Measurements from ENCODE around the gene BSND.

Gene BSND

DNA sequence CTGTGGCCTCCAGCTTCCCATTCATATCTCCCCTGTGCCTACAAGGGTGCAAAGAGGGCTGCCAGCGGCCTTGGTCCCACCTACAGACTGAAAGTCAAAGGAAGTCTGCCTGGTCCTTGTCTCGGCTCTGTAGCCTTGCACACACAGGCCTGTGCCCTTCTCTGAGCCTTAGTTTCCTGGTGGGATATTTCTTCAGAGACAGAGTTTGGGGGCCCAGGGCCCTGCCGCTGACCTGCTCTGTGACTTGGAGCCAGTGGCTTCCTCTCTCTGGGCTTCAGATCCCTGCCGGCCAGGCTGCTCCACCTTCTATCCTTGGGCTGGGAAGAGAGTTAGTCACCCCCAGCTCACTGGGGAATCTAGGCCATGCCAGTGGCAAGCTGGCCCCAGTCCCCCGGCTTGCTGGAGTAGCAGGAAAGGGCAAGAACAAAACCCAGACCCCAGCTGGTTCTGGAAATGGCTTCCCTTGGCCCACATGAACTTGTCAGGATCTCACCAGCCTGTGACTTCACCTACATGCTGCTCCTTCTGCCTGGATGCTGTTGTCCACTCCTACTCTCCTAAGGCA lies 19.3 kb upstream of the BSND start (continued):
- TF ChIP-seq, protein P1, sequence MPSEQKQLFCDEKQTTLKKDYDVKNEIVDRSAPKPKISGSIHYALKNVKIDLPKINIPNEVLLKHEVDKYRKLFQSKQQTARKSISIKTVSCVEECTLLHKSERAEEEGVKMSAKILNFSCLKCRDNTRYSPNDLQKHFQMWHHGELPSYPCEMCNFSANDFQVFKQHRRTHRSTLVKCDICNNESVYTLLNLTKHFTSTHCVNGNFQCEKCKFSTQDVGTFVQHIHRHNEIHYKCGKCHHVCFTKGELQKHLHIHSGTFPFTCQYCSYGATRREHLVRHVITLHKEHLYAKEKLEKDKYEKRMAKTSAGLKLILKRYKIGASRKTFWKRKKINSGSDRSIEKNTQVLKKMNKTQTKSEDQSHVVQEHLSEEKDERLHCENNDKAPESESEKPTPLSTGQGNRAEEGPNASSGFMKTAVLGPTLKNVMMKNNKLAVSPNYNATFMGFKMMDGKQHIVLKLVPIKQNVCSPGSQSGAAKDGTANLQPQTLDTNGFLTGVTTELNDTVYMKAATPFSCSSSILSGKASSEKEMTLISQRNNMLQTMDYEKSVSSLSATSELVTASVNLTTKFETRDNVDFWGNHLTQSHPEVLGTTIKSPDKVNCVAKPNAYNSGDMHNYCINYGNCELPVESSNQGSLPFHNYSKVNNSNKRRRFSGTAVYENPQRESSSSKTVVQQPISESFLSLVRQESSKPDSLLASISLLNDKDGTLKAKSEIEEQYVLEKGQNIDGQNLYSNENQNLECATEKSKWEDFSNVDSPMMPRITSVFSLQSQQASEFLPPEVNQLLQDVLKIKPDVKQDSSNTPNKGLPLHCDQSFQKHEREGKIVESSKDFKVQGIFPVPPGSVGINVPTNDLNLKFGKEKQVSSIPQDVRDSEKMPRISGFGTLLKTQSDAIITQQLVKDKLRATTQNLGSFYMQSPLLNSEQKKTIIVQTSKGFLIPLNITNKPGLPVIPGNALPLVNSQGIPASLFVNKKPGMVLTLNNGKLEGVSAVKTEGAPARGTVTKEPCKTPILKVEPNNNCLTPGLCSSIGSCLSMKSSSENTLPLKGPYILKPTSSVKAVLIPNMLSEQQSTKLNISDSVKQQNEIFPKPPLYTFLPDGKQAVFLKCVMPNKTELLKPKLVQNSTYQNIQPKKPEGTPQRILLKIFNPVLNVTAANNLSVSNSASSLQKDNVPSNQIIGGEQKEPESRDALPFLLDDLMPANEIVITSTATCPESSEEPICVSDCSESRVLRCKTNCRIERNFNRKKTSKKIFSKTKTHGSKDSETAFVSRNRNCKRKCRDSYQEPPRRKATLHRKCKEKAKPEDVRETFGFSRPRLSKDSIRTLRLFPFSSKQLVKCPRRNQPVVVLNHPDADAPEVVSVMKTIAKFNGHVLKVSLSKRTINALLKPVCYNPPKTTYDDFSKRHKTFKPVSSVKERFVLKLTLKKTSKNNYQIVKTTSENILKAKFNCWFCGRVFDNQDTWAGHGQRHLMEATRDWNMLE (tag by site-specific recombination; conservative IDR thresholded peaks at IDR 0.05; ENCODE audit: low read depth): no peak
- TF ChIP-seq ZNF132 (tag by site-specific recombination; IDR thresholded peaks at IDR 0.05; ENCODE audit: borderline replicate concordance) (no peak), ZNF830 (tag by site-specific recombination; IDR thresholded peaks at IDR 0.05; ENCODE audit: low read depth) (no peak), ZNF19 (tag by site-specific recombination; IDR thresholded peaks at IDR 0.05; ENCODE audit: low read depth) (no peak), SP7 (tag by site-specific recombination; IDR thresholded peaks at IDR 0.05) (no peak), ZNF214 (tag by site-specific recombination; IDR thresholded peaks at IDR 0.05; ENCODE audit: borderline replicate concordance) (no peak), ZNF785 (tag by site-specific recombination; IDR thresholded peaks at IDR 0.05) (no peak)
- TF ChIP-seq, protein P2, sequence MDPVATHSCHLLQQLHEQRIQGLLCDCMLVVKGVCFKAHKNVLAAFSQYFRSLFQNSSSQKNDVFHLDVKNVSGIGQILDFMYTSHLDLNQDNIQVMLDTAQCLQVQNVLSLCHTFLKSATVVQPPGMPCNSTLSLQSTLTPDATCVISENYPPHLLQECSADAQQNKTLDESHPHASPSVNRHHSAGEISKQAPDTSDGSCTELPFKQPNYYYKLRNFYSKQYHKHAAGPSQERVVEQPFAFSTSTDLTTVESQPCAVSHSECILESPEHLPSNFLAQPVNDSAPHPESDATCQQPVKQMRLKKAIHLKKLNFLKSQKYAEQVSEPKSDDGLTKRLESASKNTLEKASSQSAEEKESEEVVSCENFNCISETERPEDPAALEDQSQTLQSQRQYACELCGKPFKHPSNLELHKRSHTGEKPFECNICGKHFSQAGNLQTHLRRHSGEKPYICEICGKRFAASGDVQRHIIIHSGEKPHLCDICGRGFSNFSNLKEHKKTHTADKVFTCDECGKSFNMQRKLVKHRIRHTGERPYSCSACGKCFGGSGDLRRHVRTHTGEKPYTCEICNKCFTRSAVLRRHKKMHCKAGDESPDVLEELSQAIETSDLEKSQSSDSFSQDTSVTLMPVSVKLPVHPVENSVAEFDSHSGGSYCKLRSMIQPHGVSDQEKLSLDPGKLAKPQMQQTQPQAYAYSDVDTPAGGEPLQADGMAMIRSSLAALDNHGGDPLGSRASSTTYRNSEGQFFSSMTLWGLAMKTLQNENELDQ (tag by site-specific recombination; IDR thresholded peaks at IDR 0.05; ENCODE audit: low read depth): no peak
- TF ChIP-seq, protein P3, sequence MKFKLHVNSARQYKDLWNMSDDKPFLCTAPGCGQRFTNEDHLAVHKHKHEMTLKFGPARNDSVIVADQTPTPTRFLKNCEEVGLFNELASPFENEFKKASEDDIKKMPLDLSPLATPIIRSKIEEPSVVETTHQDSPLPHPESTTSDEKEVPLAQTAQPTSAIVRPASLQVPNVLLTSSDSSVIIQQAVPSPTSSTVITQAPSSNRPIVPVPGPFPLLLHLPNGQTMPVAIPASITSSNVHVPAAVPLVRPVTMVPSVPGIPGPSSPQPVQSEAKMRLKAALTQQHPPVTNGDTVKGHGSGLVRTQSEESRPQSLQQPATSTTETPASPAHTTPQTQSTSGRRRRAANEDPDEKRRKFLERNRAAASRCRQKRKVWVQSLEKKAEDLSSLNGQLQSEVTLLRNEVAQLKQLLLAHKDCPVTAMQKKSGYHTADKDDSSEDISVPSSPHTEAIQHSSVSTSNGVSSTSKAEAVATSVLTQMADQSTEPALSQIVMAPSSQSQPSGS (tag by site-specific recombination; IDR thresholded peaks at IDR 0.05; ENCODE audit: low read depth): no peak

DNA sequence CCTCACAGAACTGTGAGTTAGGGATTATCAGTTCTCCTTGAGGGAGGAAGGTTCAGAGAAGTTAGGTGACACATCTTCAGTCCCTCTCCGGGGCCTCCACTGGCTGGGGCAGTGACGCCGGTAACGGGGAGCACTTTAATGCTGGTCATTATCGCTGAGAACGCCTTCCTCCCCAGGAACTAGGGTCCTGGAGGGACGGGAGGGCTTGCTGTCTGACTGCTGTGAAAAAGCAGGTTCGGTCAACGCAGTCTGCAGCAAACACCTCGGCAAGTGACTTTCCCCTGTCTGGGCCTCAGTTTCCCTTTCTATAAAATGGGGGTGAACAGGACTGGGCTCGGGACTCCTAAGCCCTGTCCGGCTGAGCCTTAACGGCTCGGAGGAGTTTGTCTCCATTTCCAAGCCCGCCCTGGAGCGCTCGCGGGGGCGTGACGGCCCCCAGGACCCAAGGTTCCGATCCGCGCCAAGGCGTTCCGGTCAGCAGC lies 18.6 kb upstream of the BSND start:
- no peaks in the 10 kb centered on the region for H3K9me3 ChIP-seq (ENCODE audit: control insufficient read depth, insufficient read depth, low read depth, low read length)
- H3K4me3 ChIP-seq (ENCODE audit: low read depth, low read length): peak overlapping the region; percentile 13
- no peak overlapping the region for H3K27ac ChIP-seq (ENCODE audit: extremely low read depth, low read depth, low read length)
- CTCF ChIA-PET: interaction anchor here (1.2 to 2.2 kb wide), 2 partner anchors 16 to 30 kb away, joined by 6 to 7 read pairs; no protein-coding TSS in a partner anchor
- H3K4me1 ChIP-seq (ENCODE audit: control insufficient read depth, insufficient read depth, low read length): peaks cover 5% of the 10 kb centered on the region; the same call in 1 of the 2 replicates
- POLR2A ChIA-PET: no interaction called here
- H3K36me3 ChIP-seq (ENCODE audit: control insufficient read depth in 2 of 2, insufficient read depth in 1 of 2, low read length in 2 of 2): no peaks in the 10 kb centered on the region
- no peak for TF ChIP-seq ZNF510 (tag by site-specific recombination; IDR thresholded peaks at IDR 0.05; ENCODE audit: insufficient replicate concordance)
- TF ChIP-seq YY2 (tag by site-specific recombination; IDR thresholded peaks at IDR 0.05): no peak
- TF ChIP-seq ZNF701 (tag by site-specific recombination; IDR thresholded peaks at IDR 0.05): no peak
- TF ChIP-seq, protein P4, sequence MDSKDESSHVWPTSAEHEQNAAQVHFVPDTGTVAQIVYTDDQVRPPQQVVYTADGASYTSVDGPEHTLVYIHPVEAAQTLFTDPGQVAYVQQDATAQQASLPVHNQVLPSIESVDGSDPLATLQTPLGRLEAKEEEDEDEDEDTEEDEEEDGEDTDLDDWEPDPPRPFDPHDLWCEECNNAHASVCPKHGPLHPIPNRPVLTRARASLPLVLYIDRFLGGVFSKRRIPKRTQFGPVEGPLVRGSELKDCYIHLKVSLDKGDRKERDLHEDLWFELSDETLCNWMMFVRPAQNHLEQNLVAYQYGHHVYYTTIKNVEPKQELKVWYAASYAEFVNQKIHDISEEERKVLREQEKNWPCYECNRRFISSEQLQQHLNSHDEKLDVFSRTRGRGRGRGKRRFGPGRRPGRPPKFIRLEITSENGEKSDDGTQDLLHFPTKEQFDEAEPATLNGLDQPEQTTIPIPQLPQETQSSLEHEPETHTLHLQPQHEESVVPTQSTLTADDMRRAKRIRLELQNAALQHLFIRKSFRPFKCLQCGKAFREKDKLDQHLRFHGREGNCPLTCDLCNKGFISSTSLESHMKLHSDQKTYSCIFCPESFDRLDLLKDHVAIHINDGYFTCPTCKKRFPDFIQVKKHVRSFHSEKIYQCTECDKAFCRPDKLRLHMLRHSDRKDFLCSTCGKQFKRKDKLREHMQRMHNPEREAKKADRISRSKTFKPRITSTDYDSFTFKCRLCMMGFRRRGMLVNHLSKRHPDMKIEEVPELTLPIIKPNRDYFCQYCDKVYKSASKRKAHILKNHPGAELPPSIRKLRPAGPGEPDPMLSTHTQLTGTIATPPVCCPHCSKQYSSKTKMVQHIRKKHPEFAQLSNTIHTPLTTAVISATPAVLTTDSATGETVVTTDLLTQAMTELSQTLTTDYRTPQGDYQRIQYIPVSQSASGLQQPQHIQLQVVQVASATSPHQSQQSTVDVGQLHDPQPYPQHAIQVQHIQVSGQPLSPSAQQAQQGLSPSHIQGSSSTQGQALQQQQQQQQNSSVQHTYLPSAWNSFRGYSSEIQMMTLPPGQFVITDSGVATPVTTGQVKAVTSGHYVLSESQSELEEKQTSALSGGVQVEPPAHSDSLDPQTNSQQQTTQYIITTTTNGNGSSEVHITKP (tag by site-specific recombination; IDR thresholded peaks at IDR 0.05): no peak
- TF ChIP-seq, protein P5, sequence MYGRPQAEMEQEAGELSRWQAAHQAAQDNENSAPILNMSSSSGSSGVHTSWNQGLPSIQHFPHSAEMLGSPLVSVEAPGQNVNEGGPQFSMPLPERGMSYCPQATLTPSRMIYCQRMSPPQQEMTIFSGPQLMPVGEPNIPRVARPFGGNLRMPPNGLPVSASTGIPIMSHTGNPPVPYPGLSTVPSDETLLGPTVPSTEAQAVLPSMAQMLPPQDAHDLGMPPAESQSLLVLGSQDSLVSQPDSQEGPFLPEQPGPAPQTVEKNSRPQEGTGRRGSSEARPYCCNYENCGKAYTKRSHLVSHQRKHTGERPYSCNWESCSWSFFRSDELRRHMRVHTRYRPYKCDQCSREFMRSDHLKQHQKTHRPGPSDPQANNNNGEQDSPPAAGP (tag by site-specific recombination; IDR thresholded peaks at IDR 0.05): no peak
- TF ChIP-seq FEZF1 (tag by site-specific recombination; IDR thresholded peaks at IDR 0.05): no peak
- TF ChIP-seq, protein P1 (tag by site-specific recombination; conservative IDR thresholded peaks at IDR 0.05; ENCODE audit: low read depth): no peak

Measured in HEK293 (cell line).